Activated naive CD8-positive, alpha-beta T cell treated with anti-CD3 and anti-CD28 coated beads for 36 hours (primary cell): Measurements from ENCODE around the gene FNDC5. TPM values are rescaled to one million over a fixed set of nuclear protein-coding genes. Genes with fewer than 3 reads are reported as not detected.

Experiments
- DNase-seq: peaks from one replicate; pipeline ENCODE4 v3.0.0; 2021
- H3K27ac Mint-ChIP-seq: one replicate; pipeline ENCODE4 v1.8.0; 2022; ENCODE audit warnings: mild to moderate bottlenecking, moderate library complexity, mixed read lengths
- H3K27me3 Mint-ChIP-seq: one replicate; pipeline ENCODE4 v1.8.0; 2022; ENCODE audit warnings: mild to moderate bottlenecking, mixed read lengths
- H3K36me3 Mint-ChIP-seq: one replicate; pipeline ENCODE4 v1.8.0; 2021; ENCODE audit warnings: mild to moderate bottlenecking, mixed read lengths
- H3K4me1 Mint-ChIP-seq: one replicate; pipeline ENCODE4 v1.8.0; 2021; ENCODE audit warnings: mixed read lengths
- H3K4me3 Mint-ChIP-seq: one replicate; pipeline ENCODE4 v1.8.0; 2022; ENCODE audit warnings: mild to moderate bottlenecking, moderate library complexity, mixed read lengths
- H3K9me3 Mint-ChIP-seq: one replicate; pipeline ENCODE4 v1.8.0; 2022; ENCODE audit warnings: mixed read lengths
- total RNA-seq, 2 experiments: library from RNA; stranded (reverse); gene quantifications; one replicate each; pipeline ENCODE4 v1.2.3, GENCODE V29; 2021

Gene FNDC5
- total RNA-seq, 2 experiments from 2014 or later: not detected

DNA sequence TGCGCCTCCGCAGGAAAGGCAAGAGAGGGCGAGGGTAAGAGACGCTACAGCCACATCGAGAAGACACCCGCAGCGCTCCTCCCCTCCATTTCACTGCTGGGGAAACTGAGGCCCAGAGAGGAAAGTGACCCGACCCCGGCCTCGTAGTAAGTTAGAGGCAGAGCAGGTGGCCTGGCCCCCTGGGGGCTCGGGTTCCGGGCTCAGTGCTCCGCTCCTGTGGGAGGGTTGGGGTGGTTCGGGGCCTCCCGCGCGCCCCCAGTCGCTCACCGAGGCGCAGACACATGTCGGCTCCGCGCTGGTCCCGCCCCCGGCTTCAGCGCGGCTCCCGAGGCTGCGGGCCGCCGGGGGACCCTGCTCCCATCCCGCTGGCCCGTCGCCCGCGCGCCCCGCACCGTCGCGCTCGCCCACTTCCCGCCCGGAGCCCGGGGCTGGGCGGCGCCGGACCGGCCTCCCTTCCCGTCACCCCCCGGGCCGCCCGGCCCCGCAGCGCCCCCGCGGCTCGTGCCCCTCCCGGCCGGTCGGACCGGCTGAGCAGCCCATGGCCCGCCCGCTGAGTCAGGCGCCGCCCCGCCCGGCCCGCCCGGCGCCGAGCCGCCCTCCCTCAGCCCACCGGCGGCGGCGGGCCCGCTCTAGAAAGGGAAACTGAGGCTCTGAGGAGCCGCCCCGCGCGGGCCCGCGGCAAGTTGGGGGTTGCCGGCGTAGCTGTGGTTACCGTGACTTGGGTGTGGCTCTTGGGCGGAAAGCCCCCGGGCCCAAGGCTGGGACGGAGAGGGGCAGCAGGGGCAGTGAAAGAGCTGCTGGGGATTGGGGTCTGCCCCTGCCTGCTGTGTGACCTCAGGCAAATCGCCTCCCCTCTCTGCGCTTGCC, 30.5 kb upstream of the FNDC5 start, which contains the start of gene TMEM54:
Gene TMEM54 (minus strand): TSS at position 434 of the 867 bp plus-strand sequence. CDS start 151 bp downstream, at position 283.
- Mint-ChIP-seq H3K27ac (no peak within 1 kb of the TSS), H3K4me3 (peak within 1 kb of the TSS; percentile 73), H3K36me3 (no peaks in the 10 kb centered on the region), H3K27me3 (peaks cover 35% of the 10 kb centered on the region), H3K4me1 (peaks cover 2% of the 10 kb centered on the region), H3K9me3 (no peaks in the 10 kb centered on the region)
- peak; percentile 41 for DNase-seq

DNA sequence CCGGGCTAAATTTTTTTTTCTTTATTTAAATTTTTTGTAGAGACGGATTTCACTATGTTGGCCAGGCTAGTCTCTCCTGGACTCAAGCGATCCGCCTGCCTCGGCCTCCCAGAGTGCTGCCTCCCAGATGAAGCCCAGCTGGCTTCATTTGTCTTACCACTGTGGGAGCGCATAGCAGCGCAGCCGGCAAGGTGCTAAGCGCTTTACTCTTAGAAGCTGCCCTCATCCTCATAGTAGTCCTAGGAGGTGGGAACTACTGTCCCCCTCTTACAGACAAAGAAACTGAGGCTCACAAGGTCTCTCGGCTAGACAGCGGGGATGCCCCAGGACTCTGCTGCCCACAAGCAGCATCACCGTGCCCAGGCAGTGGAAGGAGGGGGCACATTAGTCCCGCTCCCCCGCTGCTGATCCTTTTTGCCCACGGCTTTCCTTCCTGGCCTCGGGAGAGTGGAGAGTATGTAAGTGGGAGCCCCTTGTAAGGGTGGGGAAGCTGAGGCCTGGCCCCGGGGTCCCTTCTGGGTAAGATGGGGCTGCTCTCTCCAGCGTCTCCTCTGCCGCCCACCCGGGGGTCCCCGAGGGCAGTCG, 29.8 kb upstream of the FNDC5 start:
- no peaks in the 10 kb centered on the region for H3K9me3 Mint-ChIP-seq
- H3K4me1 Mint-ChIP-seq: peaks cover 2% of the 10 kb centered on the region
- peaks cover 35% of the 10 kb centered on the region for H3K27me3 Mint-ChIP-seq

DNA sequence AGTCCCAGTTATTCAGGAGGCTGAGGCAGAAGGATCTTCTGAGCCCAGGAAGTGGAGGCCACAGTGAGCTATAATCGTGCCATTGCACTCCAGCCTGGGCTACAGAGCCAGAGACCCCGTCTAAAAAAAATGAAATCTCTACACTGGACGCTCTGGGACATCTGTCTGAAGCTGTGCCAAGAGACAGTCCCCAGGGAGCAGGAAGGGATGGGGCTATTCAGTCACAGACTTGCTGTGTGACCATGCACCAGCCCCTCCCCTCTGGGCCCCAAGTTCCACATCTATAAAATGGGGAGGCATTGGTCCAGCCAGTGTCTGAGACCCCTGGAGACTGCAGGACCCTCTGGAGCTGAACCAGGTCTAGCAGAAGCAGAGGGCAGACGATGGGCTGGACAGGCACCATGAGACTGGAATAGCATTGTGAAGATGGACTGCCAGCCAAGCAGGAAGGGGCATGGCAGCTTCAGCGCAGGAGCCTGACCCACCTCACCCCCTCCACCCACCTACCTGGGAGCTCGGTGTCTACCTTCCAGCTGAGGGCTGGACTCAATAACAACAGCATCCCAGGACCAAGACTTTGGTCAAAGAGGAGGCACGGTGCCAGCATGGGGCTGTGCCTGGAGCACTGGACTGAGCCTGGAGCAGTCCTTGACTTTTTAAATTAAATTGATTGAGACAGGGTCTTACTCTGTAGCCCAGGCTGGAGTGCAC, 29.0 kb upstream of the FNDC5 start:
- Mint-ChIP-seq H3K36me3 (no peaks in the 10 kb centered on the region), H3K4me3 (no peak overlapping the region), H3K27ac (no peak overlapping the region), H3K9me3 (no peaks in the 10 kb centered on the region), H3K27me3 (peaks cover 38% of the 10 kb centered on the region), H3K4me1 (peaks cover 2% of the 10 kb centered on the region)
- no peak for DNase-seq

More for the DNA sequence above, 29.8 kb upstream of the FNDC5 start:
- no peak overlapping the region for H3K27ac Mint-ChIP-seq
- DNase-seq: no peak
- H3K36me3 Mint-ChIP-seq: no peaks in the 10 kb centered on the region
- H3K4me3 Mint-ChIP-seq: peak overlapping the region; percentile 57

DNA sequence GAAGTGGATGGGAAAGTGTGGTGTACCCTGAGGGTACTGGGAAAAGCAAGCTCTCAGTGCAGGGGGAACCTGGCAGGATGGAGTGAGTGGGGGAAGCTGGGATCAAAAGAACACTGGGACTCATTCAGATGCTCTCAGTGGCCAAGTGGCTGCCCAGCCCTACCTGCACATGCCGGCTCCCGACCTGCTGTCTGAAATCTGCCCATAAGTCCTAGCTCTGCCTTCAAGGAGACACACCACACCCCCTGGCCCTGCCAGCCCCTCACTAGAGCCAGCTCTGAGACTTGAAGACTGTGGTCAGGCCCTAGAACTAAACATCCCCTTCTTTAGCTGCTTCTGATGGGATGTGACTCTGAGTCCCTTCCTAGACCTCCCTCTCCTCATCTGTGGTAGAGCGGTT, 28.2 kb upstream of the FNDC5 start:
- H3K27ac Mint-ChIP-seq: no peak overlapping the region
- no peak for DNase-seq
- H3K9me3 Mint-ChIP-seq: no peaks in the 10 kb centered on the region
- no peaks in the 10 kb centered on the region for H3K36me3 Mint-ChIP-seq
- H3K27me3 Mint-ChIP-seq: peaks cover 39% of the 10 kb centered on the region
- H3K4me3 Mint-ChIP-seq: no peak overlapping the region
- H3K4me1 Mint-ChIP-seq: peaks cover 2% of the 10 kb centered on the region

DNA sequence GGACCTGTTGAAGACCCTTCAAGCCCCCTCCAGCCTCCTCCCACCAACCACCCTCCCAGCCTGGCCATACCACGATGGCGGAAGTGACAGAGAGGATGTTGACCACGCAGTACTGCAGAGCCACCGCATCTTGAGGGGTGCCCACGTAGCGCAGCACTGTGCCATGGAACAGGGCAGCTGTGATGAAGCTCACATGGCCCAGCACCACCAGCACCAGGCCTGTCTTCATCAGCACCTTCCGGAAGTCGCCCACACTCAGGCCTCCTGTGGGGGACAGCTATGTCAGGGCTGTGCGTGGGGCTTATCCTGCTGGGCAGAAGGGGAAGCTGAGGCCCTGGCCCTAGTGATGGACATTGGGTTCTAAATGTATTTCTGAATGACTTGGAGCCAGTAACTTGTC, 27.3 kb upstream of the FNDC5 start:
- H3K4me1 Mint-ChIP-seq: peaks cover 5% of the 10 kb centered on the region

DNA sequence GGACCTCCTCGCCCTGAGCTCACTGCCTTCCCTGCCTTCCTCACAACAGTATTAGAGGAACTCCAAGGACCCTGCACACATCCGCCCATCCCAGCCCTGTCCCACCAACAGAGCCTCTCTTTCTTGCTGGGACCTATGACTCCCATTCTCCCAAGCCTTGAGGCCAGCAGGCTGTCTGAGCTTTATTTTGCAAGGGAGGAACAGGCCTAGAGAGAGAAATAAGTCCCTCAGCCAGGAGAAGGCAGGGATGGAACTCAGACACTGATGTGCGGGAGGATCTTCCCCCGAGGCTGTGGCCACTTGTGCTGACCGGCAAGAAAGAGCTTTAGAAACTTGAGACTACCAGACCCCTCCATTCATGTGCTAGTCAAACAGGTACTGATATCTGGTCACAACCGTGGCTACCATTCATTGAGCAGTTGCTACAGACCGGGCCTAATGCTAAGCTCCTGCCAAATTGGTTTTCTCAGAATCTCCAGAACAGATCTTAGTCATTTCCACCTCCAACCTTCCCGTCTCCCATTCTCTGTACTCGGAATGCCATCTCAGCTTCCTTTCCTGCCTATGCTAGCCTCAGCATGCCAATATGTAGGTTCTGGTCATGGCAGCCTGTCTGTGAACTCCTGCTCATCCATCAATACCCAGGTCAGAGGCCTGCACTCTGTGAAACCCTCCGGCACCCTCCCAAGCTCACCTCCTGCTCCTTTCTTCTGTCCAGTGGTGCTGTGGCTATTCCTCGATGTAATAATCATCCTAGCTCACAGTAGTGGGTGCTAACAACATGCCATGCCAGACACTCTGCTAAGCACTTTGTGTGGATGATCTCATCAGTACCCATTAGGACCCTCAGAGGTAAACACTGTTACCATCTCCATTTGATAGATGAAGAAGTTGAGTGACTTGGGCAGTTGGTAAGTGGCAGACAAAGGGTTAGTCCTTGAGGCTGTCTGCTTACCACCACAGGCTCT, 26.7 kb upstream of the FNDC5 start:
- Mint-ChIP-seq H3K4me1 (peaks cover 5% of the 10 kb centered on the region), H3K9me3 (no peaks in the 10 kb centered on the region), H3K27ac (no peak overlapping the region), H3K36me3 (no peaks in the 10 kb centered on the region), H3K4me3 (no peak overlapping the region), H3K27me3 (peaks cover 46% of the 10 kb centered on the region)
- DNase-seq: no peak

More for the DNA sequence above, 27.3 kb upstream of the FNDC5 start:
- Mint-ChIP-seq H3K9me3 (no peaks in the 10 kb centered on the region), H3K36me3 (no peaks in the 10 kb centered on the region), H3K4me3 (no peak overlapping the region), H3K27me3 (peaks cover 48% of the 10 kb centered on the region), H3K27ac (no peak overlapping the region)
- no peak for DNase-seq

DNA sequence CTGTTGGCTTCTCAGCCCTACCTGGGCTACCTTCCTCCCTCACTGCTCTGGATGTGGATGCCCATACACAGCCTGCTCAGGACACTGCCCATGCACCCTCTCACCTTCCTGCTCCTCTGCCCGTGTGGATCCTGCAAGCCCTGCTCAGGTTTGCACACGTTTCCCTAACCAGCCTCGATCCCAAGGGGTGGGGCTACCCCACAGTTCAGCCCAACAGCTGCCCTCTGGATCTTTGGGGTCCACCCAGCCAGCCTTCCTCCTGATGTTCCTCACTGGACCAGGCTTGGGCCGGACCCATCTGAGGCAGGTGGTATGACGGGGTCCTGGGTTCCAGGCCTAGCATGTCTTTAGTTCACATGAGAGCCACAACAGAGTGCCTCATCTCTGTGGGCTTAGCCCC, 25.7 kb upstream of the FNDC5 start:
- DNase-seq: no peak
- peaks cover 3% of the 10 kb centered on the region for H3K4me1 Mint-ChIP-seq
- H3K27ac Mint-ChIP-seq: no peak overlapping the region
- no peaks in the 10 kb centered on the region for H3K9me3 Mint-ChIP-seq
- no peak overlapping the region for H3K4me3 Mint-ChIP-seq
- peaks cover 46% of the 10 kb centered on the region for H3K27me3 Mint-ChIP-seq
- H3K36me3 Mint-ChIP-seq: no peaks in the 10 kb centered on the region

DNA sequence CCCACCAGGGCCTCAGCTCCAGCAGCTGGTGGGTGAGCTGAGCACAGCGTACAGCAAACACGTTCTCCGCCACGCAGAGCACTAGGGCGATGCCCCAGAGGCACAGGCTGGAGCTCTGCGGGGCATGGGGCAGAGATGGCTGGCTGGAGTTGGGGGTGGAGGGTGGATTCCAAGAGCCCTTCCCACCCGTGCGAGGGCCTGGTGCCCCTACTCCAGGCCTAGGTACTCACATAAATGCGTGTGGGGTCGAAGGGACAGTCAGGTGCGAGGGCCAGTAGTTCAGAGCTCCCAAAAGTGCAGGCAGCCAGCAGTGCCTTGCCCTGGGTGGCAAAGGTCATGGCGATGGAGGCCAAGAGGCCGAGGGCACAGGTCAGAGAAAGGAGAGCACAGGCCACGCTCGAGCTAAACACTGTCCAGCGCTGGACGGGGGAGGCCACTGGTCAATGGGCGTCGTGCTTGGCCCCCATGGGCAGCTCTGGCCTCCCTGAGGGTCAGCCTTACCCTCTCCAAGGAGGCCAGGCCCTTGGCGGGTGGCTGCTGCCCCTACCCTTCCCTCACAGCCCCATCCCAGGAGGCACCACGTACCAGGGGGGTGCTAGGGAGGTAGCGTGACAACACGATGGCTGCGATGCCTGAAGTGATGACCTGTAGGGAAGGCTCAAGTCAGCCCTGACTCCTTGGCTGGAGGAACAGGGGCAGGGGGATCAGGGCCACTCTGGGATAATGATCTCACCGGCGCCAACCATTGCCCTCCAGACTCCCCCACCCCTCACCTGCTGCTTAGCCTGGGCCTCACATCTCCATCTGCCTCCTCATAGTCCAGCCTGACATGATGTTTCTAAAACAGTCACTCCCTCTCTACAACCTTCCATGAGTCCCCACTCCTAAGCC, 24.9 kb upstream of the FNDC5 start:
- no peak for DNase-seq
- H3K27me3 Mint-ChIP-seq: peaks cover 50% of the 10 kb centered on the region
- H3K4me1 Mint-ChIP-seq: peaks cover 3% of the 10 kb centered on the region
- no peaks in the 10 kb centered on the region for H3K9me3 Mint-ChIP-seq
- H3K4me3 Mint-ChIP-seq: no peak overlapping the region
- H3K27ac Mint-ChIP-seq: no peak overlapping the region
- no peaks in the 10 kb centered on the region for H3K36me3 Mint-ChIP-seq

DNA sequence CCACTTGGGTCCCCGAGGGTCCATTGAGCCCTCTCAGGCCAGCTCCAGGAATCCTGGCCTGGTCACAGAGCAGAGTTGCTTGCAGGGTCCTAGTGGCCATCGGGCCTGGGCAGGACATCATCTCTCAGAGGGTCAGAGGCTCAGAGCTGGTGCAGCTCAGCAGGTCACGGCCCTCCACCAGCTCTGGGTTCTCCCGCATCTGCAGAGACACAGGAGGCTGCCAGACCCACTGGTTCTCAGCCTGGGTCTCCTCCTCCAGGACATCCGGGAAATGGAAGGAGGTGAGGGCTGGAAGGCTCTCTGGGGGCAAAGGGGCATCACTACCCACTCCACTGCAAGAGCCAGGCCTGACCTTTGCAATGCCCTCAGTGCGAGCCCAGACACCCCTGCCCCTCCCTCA, 24.0 kb upstream of the FNDC5 start:
- H3K27me3 Mint-ChIP-seq: peaks cover 45% of the 10 kb centered on the region
- H3K4me3 Mint-ChIP-seq: no peak overlapping the region
- H3K4me1 Mint-ChIP-seq: peaks cover 3% of the 10 kb centered on the region
- DNase-seq: no peak
- no peak overlapping the region for H3K27ac Mint-ChIP-seq
- no peaks in the 10 kb centered on the region for H3K9me3 Mint-ChIP-seq
- H3K36me3 Mint-ChIP-seq: no peaks in the 10 kb centered on the region

DNA sequence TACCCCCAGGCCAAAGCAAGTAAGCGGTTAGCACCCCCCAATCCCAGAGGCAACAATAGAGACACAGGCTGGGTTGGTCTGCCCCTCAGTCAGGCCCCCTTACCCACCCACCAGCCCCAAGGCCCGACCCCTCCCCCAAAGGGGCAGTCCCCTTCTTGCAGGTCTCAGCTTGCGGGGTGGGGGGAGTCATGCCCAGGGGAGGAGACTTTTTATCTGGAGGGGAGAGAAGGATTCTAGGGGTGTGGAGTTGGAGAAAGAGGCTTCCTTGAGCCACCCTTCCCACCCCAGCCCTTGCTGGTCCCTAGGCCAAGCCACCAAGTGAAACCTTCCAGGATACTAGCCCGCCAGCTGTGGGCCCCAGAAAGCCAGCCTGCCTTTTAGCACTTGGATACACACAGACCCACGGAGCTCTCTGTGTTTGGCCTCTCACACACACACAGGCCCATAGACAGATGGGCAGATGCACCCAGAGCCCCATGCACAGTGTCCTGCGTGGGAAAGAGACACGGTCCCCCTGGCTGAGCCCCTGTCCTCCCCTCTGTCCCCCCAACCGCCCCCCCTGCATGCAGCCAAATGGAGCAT, 23.4 kb upstream of the FNDC5 start:
- H3K4me1 Mint-ChIP-seq: peaks cover 3% of the 10 kb centered on the region
- H3K4me3 Mint-ChIP-seq: peak overlapping the region; percentile 56
- no peak overlapping the region for H3K27ac Mint-ChIP-seq
- no peaks in the 10 kb centered on the region for H3K36me3 Mint-ChIP-seq
- H3K27me3 Mint-ChIP-seq: peaks cover 45% of the 10 kb centered on the region
- DNase-seq: no peak
- H3K9me3 Mint-ChIP-seq: no peaks in the 10 kb centered on the region

DNA sequence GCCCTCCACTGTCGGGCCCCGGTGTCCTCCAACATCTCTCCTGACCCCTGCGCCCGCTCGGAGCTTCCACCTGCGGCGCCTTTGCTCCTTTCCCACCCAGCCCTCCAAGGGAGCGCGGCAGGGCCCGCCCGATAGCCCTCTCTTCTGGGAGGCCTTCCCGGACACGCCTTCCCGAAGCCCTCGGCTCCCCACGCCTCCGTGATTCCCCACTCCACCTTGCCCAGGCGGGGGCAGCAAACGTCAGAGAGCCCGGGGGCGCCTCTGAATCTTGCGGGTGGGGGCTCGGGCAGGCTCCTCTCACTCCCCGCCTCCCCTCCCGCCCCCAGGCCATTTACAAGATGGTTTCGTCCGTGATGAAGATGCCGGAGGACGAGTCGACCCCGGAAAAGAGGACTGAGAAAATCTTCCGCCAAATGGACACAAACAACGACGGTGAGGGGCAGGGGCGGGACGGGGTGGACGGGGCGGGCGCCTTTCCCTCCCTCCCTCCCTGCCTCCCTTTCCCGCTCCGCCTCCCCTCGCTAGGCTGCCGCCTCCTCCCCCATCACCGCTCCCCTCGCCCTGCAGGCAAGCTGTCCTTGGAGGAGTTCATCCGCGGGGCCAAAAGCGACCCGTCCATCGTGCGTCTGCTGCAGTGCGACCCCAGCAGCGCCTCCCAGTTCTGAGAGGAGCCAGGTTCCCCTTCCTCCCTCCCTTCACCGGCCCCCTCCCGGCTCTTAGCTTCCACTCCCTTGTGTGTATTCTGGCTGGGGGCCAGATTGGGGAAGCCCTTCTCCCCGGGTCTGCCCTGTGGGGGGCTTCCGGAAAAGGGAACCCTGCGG, 22.7 kb upstream of the FNDC5 start:
- Mint-ChIP-seq H3K4me3 (peak overlapping the region; percentile 56), H3K36me3 (no peaks in the 10 kb centered on the region), H3K4me1 (peaks cover 3% of the 10 kb centered on the region), H3K9me3 (no peaks in the 10 kb centered on the region), H3K27ac (no peak overlapping the region), H3K27me3 (peaks cover 50% of the 10 kb centered on the region)
- no peak for DNase-seq

DNA sequence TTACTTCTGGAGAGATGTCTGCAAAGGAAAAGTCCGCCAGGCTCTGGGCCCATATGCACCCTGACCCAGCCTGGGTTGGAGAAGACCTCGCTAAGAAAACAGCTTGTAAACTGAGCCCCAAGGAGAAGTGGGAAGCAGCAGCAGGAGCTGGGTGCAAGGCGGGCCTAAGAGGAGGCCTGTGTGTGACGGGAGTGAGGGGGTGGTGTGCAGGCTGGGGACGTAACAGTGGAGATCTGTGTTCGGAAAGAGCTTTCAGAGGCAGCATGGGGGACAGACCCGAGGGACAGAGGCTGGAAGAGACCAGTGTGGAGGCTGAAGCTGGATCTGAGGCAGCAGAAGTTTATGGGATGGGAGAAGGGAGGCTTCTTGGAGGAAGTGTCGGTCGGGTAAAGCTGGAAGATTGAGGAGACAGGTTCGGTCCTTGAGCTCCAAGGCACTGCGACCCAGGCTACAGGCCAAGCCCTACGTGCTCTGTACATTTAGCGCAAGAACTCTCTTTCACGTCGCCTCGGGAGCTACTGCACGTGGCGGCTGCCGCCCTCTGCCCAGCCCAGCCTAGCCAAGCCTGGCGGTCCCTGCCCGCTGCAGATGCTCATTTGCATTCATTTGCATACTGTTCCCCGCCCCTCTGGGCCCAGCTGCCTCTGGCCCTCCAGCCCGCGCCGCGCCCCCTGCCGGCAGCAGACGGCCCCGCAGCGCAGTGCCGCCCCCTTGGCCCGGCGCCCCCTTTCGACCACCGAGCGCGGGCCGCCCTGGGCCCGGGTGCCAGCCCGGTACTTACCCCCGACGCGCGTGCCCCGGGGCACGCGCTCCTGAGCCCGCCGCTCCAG, 21.9 kb upstream of the FNDC5 start:
- no peaks in the 10 kb centered on the region for H3K36me3 Mint-ChIP-seq
- H3K4me3 Mint-ChIP-seq: peak overlapping the region; percentile 12
- H3K4me1 Mint-ChIP-seq: peaks cover 3% of the 10 kb centered on the region
- peaks cover 58% of the 10 kb centered on the region for H3K27me3 Mint-ChIP-seq
- H3K27ac Mint-ChIP-seq: no peak overlapping the region
- DNase-seq: peak; percentile 78
- H3K9me3 Mint-ChIP-seq: no peaks in the 10 kb centered on the region
